GM12892 (cell line): ENCODE measurements around the gene DDO.
"Not testable (repeated sequence)": the region's sequence is repeated elsewhere in the genome, so short reads cannot be mapped to it uniquely, and the experiment has no call there.

Experiments
- DNase-seq: peaks from one replicate; pipeline ENCODE4 v3.0.0; 2011; ENCODE audit not compliant: insufficient read length
- FAIRE-seq: peaks from 2 replicates; lab custom pipeline; 2011; peaks lifted over from hg19 to GRCh38; lab: Jason Lieb, UNC
- POLR2A ChIP-seq: IDR thresholded peaks from 2 replicates; pipeline ENCODE4 v1.6.1; 2011; ENCODE audit warnings: low read depth, low read length, control low read depth
- POLR2AphosphoS5 ChIP-seq: IDR thresholded peaks from 2 replicates; pipeline ENCODE4 v1.6.1; 2011; ENCODE audit warnings: low read depth, low read length, control low read depth
- TAF1 ChIP-seq: IDR thresholded peaks from 2 replicates; pipeline ENCODE4 v1.6.1; 2011; ENCODE audit warnings: low read depth, mild to moderate bottlenecking, control low read depth, low read length, borderline replicate concordance

The DDO gene

DNA sequence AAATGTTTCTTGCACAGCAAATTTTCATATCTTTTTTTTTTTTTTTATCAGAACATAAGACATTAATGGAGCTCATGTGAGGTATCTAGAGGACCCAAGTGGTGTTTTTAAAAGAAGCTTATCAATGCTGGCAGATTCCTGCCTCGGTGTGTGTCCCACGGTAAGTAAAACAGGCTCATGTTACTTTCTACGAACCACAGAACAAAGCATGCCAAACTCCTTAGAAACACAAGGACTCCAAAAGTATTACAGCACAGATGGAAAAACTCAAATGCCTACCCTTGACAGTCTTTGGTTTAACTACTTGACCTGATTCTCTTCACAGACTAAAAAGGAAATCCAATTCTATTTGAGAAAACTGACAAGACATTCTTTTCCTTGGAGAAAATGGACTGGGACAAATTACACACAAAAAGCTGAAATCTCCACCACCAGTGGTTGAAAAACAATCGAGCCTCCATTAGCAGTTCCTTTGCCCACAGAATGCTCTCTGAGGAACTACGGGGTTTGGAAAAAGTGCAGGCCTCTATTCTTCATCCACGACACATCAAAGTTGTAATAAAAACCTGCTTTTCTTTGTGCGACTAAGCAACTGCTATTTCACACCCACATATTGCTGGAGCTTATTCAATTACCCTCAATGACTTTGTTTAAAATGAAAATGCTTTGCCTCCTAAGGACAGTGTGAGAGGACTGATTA, 62.7 kb downstream of the DDO start:
- TF ChIP-seq TAF1: no peak
- no peak for TF ChIP-seq POLR2AphosphoS5
- TF ChIP-seq POLR2A: no peak
- no peak for FAIRE-seq
- no peak for DNase-seq

GRCh38 chr6:110351986-110352385, 63.4 kb downstream of the DDO start:
- DNase-seq: no peak
- no peak for FAIRE-seq
- TF ChIP-seq POLR2A (no peak), TAF1 (no peak), POLR2AphosphoS5 (no peak)

- DNase-seq (no peak), FAIRE-seq (no peak)
- TF ChIP-seq POLR2AphosphoS5: no peak
These were observed 63.8 kb downstream of the DDO start for GRCh38 chr6:110351546-110351945.

DNA sequence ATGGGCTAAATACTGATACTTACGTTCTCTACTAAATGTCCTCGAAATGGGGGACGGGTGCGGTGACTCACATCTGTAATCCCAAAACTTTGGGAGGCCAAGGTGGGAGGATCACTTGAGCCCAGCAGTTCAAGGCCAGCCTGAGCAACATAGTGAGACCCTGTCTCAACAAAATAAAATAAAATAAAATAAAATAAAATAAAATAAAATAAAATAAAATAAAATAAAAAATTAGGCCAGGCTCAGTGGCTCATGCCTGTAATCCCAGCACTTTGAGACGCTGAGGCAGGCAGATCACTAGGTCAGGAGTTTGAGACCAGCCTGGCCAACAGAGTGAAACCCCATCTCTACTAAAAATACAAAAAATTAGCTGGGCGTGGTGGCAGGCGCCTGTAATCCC, 64.8 kb downstream of the DDO start:
- not testable (repeated sequence) for DNase-seq, FAIRE-seq

GRCh38 chr6:110348961-110349690, 66.2 kb downstream of the DDO start:
- DNase-seq: no peak
- TF ChIP-seq TAF1 (no peak), POLR2A (no peak), POLR2AphosphoS5 (no peak)
- FAIRE-seq: no peak

DNA sequence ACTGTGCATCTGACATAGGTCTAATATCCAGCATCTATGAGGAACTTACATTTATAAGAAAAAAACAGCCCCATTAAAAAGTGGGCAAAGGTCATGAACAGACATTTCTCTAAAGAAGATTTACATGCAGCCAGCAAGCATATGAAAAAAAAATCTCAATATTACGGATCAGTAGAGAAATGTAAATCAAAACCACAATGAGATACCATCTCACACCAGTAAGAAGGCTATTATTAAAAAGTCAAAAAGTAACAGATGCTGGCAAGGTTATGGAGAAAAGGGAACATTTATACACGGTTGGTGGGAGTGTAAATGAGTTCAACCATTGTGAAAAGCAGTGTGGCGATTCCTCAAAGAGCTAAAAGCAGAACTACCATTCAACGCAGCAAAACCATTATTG, 70.3 kb downstream of the DDO start:
- TF ChIP-seq POLR2A (no peak), TAF1 (no peak), POLR2AphosphoS5 (no peak)
- DNase-seq: no peak
- FAIRE-seq: no peak

DNA sequence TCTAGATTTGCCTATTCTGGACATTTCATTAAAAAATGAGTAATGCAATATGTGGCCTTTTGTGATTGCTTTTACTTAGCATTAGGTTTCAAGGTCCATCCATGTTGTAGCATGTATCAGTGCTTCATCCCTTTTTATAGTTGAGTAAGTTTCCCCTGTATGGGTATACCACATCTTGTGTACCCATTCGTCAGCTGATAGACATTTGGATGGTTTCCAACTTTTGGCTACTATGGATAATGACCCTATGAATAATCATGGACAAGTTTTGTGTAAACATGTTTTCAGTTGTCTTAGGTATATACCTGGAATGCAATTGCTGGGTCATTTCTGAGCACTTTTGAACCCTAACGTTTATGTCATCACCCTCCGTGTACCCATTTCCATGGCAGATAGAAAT, 72.6 kb downstream of the DDO start:
- no peak for TF ChIP-seq TAF1
- no peak for TF ChIP-seq POLR2AphosphoS5

More for the DNA sequence above, 72.6 kb downstream of the DDO start:
- DNase-seq (no peak), FAIRE-seq (no peak)
